Measurements from ENCODE around the gene TSPAN31. TPM values are rescaled to one million over a fixed set of nuclear protein-coding genes. Genes with fewer than 3 reads are reported as not detected.
A peak's percentile ranks its signal among the peaks of the same experiment; 100 is the strongest.

TSPAN31 gene
- total and polyA plus RNA-seq, 2 of the 8 experiments (the other 6 are each of a cell fraction or from before 2014, with no cell fraction given): 15.8 to 31.4 TPM

DNA sequence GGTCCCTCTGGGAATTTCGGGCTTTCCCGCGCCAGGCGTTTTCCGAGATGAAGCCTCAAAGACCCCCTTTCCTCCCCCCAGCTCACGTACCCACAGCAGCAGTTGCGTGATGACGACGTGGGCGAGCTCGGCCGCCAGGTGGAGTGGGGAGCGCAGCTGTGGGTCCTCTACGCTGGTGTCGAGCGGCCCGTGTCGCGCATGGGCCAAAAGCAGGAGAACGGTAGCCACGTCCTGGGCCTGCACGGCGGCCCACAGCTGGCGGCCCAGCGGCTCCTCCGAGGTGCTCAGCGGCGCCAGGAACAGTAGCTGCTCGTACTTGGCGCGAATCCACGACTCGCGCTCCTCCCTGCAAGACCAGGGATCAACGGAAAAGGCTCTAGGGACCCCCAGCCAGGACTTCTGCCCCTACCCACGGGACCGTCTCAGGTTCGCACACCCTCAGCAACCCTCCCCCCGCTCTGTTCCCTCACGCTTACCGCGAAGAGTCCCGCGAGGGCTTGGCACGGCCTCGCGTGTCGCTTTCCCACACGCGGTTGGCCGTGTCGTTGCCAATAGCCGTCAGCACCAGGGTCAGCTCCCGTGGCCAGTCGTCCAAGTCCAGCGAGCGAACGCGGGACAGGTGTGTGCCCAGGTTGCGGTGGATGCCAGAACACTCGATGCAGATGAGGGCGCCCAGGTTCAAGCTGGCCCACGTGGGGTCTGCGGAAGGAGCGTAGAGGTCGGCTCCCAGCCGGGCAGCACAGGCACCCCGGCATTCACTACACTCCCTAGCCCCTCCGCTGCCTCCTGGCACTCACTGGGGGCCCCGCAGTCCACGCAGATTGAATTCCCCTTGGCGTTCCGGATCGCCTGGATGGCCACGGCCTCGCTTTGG, 17.7 kb upstream of the TSPAN31 start (continued):
- TF ChIP-seq POLR2AphosphoS5 (IDR thresholded peaks at IDR 0.05; ENCODE audit: low read depth, low read length): no peak
- TF ChIP-seq, protein P1, sequence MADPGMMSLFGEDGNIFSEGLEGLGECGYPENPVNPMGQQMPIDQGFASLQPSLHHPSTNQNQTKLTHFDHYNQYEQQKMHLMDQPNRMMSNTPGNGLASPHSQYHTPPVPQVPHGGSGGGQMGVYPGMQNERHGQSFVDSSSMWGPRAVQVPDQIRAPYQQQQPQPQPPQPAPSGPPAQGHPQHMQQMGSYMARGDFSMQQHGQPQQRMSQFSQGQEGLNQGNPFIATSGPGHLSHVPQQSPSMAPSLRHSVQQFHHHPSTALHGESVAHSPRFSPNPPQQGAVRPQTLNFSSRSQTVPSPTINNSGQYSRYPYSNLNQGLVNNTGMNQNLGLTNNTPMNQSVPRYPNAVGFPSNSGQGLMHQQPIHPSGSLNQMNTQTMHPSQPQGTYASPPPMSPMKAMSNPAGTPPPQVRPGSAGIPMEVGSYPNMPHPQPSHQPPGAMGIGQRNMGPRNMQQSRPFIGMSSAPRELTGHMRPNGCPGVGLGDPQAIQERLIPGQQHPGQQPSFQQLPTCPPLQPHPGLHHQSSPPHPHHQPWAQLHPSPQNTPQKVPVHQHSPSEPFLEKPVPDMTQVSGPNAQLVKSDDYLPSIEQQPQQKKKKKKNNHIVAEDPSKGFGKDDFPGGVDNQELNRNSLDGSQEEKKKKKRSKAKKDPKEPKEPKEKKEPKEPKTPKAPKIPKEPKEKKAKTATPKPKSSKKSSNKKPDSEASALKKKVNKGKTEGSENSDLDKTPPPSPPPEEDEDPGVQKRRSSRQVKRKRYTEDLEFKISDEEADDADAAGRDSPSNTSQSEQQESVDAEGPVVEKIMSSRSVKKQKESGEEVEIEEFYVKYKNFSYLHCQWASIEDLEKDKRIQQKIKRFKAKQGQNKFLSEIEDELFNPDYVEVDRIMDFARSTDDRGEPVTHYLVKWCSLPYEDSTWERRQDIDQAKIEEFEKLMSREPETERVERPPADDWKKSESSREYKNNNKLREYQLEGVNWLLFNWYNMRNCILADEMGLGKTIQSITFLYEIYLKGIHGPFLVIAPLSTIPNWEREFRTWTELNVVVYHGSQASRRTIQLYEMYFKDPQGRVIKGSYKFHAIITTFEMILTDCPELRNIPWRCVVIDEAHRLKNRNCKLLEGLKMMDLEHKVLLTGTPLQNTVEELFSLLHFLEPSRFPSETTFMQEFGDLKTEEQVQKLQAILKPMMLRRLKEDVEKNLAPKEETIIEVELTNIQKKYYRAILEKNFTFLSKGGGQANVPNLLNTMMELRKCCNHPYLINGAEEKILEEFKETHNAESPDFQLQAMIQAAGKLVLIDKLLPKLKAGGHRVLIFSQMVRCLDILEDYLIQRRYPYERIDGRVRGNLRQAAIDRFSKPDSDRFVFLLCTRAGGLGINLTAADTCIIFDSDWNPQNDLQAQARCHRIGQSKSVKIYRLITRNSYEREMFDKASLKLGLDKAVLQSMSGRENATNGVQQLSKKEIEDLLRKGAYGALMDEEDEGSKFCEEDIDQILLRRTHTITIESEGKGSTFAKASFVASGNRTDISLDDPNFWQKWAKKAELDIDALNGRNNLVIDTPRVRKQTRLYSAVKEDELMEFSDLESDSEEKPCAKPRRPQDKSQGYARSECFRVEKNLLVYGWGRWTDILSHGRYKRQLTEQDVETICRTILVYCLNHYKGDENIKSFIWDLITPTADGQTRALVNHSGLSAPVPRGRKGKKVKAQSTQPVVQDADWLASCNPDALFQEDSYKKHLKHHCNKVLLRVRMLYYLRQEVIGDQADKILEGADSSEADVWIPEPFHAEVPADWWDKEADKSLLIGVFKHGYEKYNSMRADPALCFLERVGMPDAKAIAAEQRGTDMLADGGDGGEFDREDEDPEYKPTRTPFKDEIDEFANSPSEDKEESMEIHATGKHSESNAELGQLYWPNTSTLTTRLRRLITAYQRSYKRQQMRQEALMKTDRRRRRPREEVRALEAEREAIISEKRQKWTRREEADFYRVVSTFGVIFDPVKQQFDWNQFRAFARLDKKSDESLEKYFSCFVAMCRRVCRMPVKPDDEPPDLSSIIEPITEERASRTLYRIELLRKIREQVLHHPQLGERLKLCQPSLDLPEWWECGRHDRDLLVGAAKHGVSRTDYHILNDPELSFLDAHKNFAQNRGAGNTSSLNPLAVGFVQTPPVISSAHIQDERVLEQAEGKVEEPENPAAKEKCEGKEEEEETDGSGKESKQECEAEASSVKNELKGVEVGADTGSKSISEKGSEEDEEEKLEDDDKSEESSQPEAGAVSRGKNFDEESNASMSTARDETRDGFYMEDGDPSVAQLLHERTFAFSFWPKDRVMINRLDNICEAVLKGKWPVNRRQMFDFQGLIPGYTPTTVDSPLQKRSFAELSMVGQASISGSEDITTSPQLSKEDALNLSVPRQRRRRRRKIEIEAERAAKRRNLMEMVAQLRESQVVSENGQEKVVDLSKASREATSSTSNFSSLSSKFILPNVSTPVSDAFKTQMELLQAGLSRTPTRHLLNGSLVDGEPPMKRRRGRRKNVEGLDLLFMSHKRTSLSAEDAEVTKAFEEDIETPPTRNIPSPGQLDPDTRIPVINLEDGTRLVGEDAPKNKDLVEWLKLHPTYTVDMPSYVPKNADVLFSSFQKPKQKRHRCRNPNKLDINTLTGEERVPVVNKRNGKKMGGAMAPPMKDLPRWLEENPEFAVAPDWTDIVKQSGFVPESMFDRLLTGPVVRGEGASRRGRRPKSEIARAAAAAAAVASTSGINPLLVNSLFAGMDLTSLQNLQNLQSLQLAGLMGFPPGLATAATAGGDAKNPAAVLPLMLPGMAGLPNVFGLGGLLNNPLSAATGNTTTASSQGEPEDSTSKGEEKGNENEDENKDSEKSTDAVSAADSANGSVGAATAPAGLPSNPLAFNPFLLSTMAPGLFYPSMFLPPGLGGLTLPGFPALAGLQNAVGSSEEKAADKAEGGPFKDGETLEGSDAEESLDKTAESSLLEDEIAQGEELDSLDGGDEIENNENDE (IDR thresholded peaks at IDR 0.05; ENCODE audit: insufficient replicate concordance, low read length): no peak
- no peak for TF ChIP-seq CEBPB (IDR thresholded peaks at IDR 0.05; ENCODE audit: low read depth, low read length)
- TF ChIP-seq BACH1 (IDR thresholded peaks at IDR 0.05; ENCODE audit: low read length): peak; percentile 52; the same call in 1 of the 2 replicates
- no peak for TF ChIP-seq SIN3A (conservative IDR thresholded peaks at IDR 0.05 in 1 of 2, IDR thresholded peaks at IDR 0.05 in 1 of 2; ENCODE audit: low read depth in 1 of 2, low read length in 2 of 2)
- no peak for TF ChIP-seq EP300 (IDR thresholded peaks at IDR 0.05; ENCODE audit: borderline replicate concordance in 1 of 2, low read depth in 2 of 2, low read length in 2 of 2)
- TF ChIP-seq HDAC2 (IDR thresholded peaks at IDR 0.05; ENCODE audit: borderline replicate concordance in 1 of 2, low read depth in 2 of 2, low read length in 2 of 2): 0 out of 4 replicates have a peak, but pooled peaks of 1 of the 2 experiments have one; percentile 72
- no peak for TF ChIP-seq KDM1A (IDR thresholded peaks at IDR 0.05; ENCODE audit: borderline replicate concordance, low read length)

Data from H1 (cell line).